Activated CD4-positive, alpha-beta T cell treated with anti-CD3 and anti-CD28 coated beads, Interleukin-2, amount 10 ng/mL, durations not matched to agents 7 days and 5 days (primary cell): ENCODE results near the gene FNDC8. TPM values are rescaled to one million over a fixed set of nuclear protein-coding genes. Genes with fewer than 3 reads are reported as not detected.
"Not testable (repeated sequence)": the region's sequence is repeated elsewhere in the genome, so short reads cannot be mapped to it uniquely, and the experiment has no call there.

ENCODE experiments used
- CTCF ChIA-PET: fragments of 350-600 bp; sonication (Branson Sonifier 250); formaldehyde crosslinking; loops from one replicate; lab custom pipeline; 2021; ENCODE audit warnings: antibody characterized with exemption; lab: Charles Lee
- POLR2A ChIA-PET: fragments of 350-600 bp; sonication (Branson Sonifier 250); formaldehyde crosslinking; loops from one replicate; lab custom pipeline; 2021; ENCODE audit warnings: antibody characterized with exemption; lab: Charles Lee
- DNase-seq: peaks from one replicate; pipeline ENCODE4 v3.0.0-alpha.2; 2020
- H3K27ac Mint-ChIP-seq: one replicate; pipeline ENCODE4 v1.8.0; 2021; ENCODE audit warnings: mild to moderate bottlenecking, moderate library complexity, mixed read lengths
- H3K27me3 Mint-ChIP-seq: one replicate; pipeline ENCODE4 v1.8.0; 2021; ENCODE audit warnings: mixed read lengths
- H3K36me3 Mint-ChIP-seq: one replicate; pipeline ENCODE4 v1.8.0; 2021; ENCODE audit warnings: low read depth, mixed read lengths
- H3K4me1 Mint-ChIP-seq: one replicate; pipeline ENCODE4 v1.8.0; 2021; ENCODE audit warnings: mixed read lengths
- H3K4me3 Mint-ChIP-seq: one replicate; pipeline ENCODE4 v1.8.0; 2021; ENCODE audit warnings: mild to moderate bottlenecking, moderate library complexity, mixed read lengths
- H3K9me3 Mint-ChIP-seq: one replicate; pipeline ENCODE4 v1.8.0; 2021; ENCODE audit warnings: mixed read lengths
- total RNA-seq, 2 experiments: library from RNA; stranded (reverse); gene quantifications; one replicate each; pipeline ENCODE4 v1.2.3, GENCODE V29; 2021

Gene FNDC8
- total RNA-seq, 2 experiments from 2014 or later = not detected

DNA sequence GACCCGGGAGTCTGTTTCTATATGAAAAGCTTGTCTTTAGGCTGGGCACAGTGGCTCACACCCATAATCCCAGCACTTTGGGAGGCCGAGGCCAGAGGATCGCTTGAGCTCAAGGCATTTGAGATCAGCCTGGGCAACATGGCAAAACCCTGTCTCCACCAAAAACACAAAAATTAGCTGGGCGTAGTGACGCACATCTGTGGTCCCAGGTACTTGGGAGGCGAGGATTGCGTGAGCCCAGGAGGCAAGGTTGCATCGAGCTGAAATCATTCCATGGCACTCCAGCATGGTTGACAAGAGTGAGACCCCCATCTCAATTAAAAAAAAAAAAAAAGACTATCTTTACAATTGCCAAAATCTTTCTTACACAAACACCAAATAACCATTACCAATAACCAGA, 35.3 kb upstream of the FNDC8 start:
- Mint-ChIP-seq H3K4me1 (peaks cover 74% of the 10 kb centered on the region), H3K4me3 (no peak overlapping the region), H3K9me3 (no peaks in the 10 kb centered on the region), H3K27ac (no peak overlapping the region), H3K27me3 (no peaks in the 10 kb centered on the region), H3K36me3 (peaks cover 5% of the 10 kb centered on the region)
- ChIA-PET POLR2A (interaction anchor here (0.6 to 0.7 kb wide), 2 partner anchors 35 to 95 kb away, joined by 3 to 4 read pairs; no protein-coding TSS in a partner anchor), CTCF (interaction anchor here (0.7 to 1.5 kb wide), 3 partner anchors 9 to 87 kb away, joined by 3 to 5 read pairs (median 4); no protein-coding TSS in a partner anchor)
- DNase-seq = no peak

DNA sequence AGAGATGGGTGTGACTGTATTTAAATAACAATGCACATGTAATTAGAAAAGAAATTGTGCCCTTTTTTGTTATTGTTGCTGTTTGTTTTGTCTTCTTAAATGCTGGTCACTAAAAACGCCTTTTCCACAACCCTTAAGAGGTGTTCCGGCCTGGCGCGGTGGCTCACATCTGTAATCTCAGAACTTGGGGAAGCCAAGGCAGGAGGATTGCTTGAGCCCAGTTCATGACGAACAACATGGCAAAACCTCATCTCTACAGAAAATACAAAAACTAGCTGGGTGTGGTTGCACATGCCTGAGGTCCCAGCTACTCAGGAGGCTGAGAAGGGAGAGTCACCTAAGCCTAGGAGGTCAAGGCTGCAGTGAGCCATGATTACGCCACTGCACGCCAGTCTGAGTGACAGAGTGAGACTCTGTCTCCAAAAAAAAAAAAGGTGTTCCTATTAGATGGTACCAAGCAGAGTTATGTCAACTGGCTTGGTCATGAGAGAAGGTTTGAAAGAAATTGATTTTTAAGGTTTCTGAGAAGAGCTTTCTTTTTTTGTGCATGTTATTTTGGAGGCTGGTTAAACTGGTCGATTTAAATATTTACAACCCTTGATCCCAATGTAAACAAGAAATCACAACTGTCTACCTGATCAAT, 34.4 kb upstream of the FNDC8 start:
- peaks cover 68% of the 10 kb centered on the region for H3K4me1 Mint-ChIP-seq
- CTCF ChIA-PET = interaction anchor here (0.7 to 1.6 kb wide), 3 partner anchors 18 to 66 kb away, joined by 3 to 4 read pairs (median 3); no protein-coding TSS in a partner anchor
- peak overlapping the region; percentile 89 for H3K27ac Mint-ChIP-seq

DNA sequence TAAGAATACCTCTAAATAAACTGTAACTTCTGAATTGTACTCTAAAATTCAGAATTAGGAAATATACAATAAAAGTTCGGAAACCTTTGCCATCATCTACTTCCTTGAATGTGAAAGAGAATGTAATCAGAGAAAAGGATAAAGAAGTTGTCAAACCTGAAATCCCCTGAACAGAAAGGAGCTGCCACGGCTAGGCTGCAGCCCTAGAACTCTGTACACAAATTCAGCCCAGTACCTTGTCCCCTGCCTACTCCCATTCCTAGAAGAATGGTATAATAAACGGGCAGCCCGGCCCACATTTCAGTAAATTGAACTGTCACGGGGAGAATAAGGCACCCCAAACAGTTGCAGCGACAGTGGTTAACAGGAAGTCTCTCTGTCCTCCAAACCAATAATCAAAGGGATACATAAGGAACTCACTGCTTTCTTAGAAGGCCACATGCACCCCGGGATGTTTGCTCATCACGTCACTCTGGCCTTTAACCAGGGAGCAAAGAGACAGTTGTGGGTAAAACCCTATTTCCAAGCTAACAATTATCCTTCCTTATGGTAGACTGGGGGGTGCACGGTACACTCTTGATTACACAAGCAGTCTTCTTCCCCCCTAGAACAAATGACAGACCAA, 33.6 kb upstream of the FNDC8 start:
- Mint-ChIP-seq H3K4me3 (peak overlapping the region; percentile 87), H3K9me3 (no peaks in the 10 kb centered on the region), H3K27ac (peak overlapping the region; percentile 89), H3K36me3 (peaks cover 5% of the 10 kb centered on the region), H3K27me3 (no peaks in the 10 kb centered on the region), H3K4me1 (peaks cover 60% of the 10 kb centered on the region)
- POLR2A ChIA-PET = interaction anchor here (0.7 kb wide), 1 partner anchor 15 kb away, joined by 8 read pairs; no protein-coding TSS in a partner anchor
- CTCF ChIA-PET = interaction anchor here (1.0 to 1.6 kb wide), 2 partner anchors 39 to 66 kb away, joined by 3 to 4 read pairs; no protein-coding TSS in a partner anchor
- DNase-seq = peak; percentile 37

More for the DNA sequence above, 34.4 kb upstream of the FNDC8 start:
- Mint-ChIP-seq H3K4me3 (peak overlapping the region; percentile 87), H3K36me3 (peaks cover 5% of the 10 kb centered on the region), H3K9me3 (no peaks in the 10 kb centered on the region), H3K27me3 (no peaks in the 10 kb centered on the region)
- no peak for DNase-seq
- POLR2A ChIA-PET = interaction anchor here (0.6 kb wide), 1 partner anchor 36 kb away, joined by 4 read pairs; no protein-coding TSS in a partner anchor

DNA sequence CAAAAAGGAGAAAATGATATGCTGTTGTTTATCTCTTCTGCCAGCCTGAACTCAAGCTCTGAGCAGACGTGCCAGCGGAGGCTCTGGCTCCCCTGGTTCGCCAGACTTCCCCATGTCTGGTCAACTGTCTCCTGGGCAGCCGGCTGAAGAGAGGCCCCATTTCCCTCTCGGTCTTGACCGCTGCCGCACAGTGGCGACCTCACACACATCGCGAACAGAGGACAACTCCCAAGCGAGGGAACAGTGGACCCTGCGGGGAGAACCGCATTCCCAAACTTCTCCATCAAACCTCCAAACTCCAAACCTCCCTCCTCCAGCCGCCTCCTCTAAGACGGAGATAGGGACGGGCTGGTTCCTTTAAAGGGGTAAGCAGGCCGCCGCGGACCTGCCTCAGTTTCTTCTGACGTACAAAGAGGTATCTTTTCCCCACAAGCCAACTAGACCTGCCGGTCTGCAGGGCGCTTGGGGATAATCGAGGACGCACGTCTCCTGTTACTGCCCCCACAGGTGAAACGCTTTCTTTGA, 33.0 kb upstream of the FNDC8 start:
- Mint-ChIP-seq H3K36me3 (peaks cover 5% of the 10 kb centered on the region), H3K27me3 (no peaks in the 10 kb centered on the region), H3K9me3 (no peaks in the 10 kb centered on the region), H3K27ac (peak overlapping the region; percentile 89), H3K4me3 (peak overlapping the region; percentile 87), H3K4me1 (peaks cover 55% of the 10 kb centered on the region)
- no peak for DNase-seq
- ChIA-PET CTCF (interaction anchor here (1.0 to 1.6 kb wide), 2 partner anchors 39 to 67 kb away, joined by 3 to 4 read pairs; no protein-coding TSS in a partner anchor), POLR2A (interaction anchor here (0.7 kb wide), 1 partner anchor 15 kb away, joined by 8 read pairs; no protein-coding TSS in a partner anchor)

DNA sequence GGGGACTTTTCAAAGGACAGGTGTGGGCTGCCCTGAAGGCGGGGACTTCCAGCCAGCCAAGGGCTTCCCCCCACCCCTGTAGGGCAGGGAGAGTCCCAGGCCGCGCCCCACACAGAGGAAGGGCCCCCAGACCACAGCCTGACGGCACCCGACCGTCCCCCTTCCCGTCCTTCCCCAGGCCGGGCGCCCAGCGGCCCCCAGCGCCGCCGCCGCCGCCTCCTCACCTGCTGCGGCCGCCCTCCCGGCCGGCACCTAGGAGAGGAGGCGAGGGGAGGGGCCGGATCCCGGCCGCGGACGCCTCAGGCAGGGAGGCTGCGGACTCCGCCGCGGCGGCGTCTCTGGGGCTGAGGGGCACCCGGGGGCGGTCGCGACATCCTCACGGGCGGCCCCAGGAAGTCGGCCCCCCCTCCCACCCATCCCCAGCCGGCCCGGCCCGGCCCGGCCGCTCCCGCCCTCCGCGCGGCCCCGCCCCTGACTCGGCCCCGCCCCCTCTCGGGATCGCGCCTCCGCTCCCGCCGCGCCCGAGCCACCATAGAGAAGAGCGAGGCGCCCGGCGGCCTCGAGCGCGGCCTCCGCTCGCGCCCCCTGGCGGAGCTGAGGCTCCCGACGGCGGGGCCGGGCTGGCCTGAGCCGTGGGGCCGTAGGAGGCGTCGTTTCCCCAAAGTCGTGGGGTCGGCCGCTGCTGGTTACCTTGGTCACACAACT, 32.4 kb upstream of the FNDC8 start:
- Mint-ChIP-seq H3K27ac (peak overlapping the region; percentile 92), H3K4me1 (peaks cover 51% of the 10 kb centered on the region), H3K4me3 (peak overlapping the region; percentile 87), H3K36me3 (peaks cover 5% of the 10 kb centered on the region), H3K9me3 (no peaks in the 10 kb centered on the region), H3K27me3 (no peaks in the 10 kb centered on the region)
- ChIA-PET CTCF (interaction anchor here (0.7 to 3.4 kb wide), 38 partner anchors 9 to 125 kb away, joined by 3 to 16 read pairs (median 5); partner anchors contain the start of genes LIG3 and RFFL), POLR2A (interaction anchor here (0.7 to 1.6 kb wide), 3 partner anchors 16 to 66 kb away, joined by 3 to 8 read pairs (median 7); no protein-coding TSS in a partner anchor)
- peak; percentile 87 for DNase-seq

DNA sequence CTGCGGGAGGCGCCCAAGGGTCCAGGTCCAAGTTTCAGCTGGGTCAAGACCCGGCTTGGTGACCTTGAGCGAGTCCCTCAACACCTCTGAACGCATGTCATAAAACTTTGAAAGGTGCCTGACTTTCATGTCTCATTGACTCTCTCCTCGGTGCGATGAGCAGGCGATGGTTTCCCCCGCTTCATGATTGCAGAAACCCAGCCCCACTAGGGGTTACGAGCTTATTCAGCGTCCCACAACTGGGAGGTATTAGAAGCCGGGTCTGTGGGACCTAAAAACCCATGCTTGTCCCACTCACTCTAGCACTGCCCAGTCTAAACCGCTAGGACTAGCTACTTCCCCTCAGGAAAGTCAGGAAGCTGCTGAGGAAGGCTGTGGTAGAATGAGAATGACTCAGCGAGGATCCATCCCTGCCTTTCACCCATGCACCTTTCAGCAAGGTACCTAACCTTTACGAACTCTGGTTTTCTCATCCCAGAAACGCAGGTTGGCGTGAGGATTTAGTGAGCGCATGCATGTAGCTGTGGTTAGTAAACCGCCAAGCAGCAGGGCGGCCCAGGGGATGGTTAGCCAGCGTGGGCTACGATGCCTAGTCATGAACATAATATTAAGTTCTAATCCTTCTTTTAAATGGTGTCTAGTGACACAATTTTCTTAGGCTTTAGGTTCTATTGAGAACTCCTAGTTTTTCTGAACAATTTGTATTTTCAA, 31.7 kb upstream of the FNDC8 start:
- DNase-seq = peak; percentile 36
- Mint-ChIP-seq H3K4me1 (peaks cover 51% of the 10 kb centered on the region), H3K9me3 (no peaks in the 10 kb centered on the region), H3K36me3 (peaks cover 5% of the 10 kb centered on the region), H3K27ac (peak overlapping the region; percentile 92), H3K4me3 (peak overlapping the region; percentile 87), H3K27me3 (no peaks in the 10 kb centered on the region)
- ChIA-PET POLR2A (interaction anchor here (0.7 to 1.6 kb wide), 2 partner anchors 26 to 67 kb away, joined by 3 to 7 read pairs; no protein-coding TSS in a partner anchor), CTCF (interaction anchor here (0.7 to 3.4 kb wide), 39 partner anchors 8 to 126 kb away, joined by 3 to 16 read pairs (median 5); partner anchors contain the start of genes LIG3 and RFFL)

DNA sequence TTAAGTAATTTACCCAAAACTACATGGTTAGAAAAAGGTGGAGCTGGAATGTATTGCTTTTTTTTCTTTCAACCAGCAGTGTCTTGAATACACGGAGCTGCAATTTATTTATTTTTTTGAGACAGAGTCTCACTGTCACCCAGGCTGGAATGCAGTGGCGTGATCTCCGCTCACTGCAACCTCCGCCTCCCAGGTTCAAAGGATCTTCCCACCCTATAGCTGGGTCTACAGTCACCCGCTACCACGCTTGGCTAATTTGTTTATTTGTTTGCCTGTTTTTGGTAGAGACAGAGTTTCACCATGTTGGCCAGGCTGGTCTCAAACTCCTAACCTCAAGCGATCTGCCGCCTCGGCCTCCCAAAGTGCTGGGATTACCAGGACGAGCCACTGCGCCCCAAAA, 30.7 kb upstream of the FNDC8 start:
- H3K4me3 Mint-ChIP-seq = not testable (repeated sequence)

DNA sequence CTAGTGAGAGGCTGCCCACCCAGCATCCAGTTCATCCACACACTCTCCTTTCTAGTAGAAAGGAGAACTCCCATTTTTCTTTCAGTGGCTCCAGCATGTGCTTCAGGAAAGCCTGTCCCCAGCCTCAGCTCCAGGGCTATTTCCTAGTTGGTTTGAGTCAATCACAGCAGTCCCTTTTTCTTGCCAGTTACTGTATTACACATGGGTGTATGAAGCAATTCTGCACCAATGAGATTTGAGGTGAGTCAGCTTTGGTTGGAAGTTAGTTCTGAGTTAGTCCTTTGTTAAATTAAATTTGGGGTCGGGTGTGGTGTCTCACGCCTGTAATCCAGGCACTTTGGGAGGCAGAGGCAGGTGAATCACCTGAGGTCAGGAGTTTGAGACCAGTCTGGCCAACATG, 26.5 kb upstream of the FNDC8 start:
- CTCF ChIA-PET = interaction anchor here (1.3 to 3.2 kb wide), 3 partner anchors 10 to 103 kb away, joined by 3 to 16 read pairs (median 5); partner anchors contain the start of gene RAD51D
- Mint-ChIP-seq H3K9me3 (no peaks in the 10 kb centered on the region), H3K27me3 (no peaks in the 10 kb centered on the region), H3K4me3 (no peak overlapping the region), H3K27ac (no peak overlapping the region), H3K36me3 (peaks cover 14% of the 10 kb centered on the region), H3K4me1 (peaks cover 15% of the 10 kb centered on the region)
- DNase-seq = no peak
- POLR2A ChIA-PET = interaction anchor here (0.9 kb wide), 1 partner anchor 148 kb away, joined by 3 read pairs; the partner anchor contains the start of gene SLFN5

More for the DNA sequence above, 30.7 kb upstream of the FNDC8 start:
- CTCF ChIA-PET = interaction anchor here (1.7 to 3.4 kb wide), 9 partner anchors 13 to 124 kb away, joined by 3 to 16 read pairs (median 10); no protein-coding TSS in a partner anchor
- peaks cover 43% of the 10 kb centered on the region for H3K4me1 Mint-ChIP-seq
- not testable (repeated sequence) for H3K36me3 Mint-ChIP-seq, H3K27me3 Mint-ChIP-seq, H3K27ac Mint-ChIP-seq, DNase-seq, H3K9me3 Mint-ChIP-seq
- POLR2A ChIA-PET = interaction anchor here (1.6 kb wide), 1 partner anchor 68 kb away, joined by 7 read pairs; no protein-coding TSS in a partner anchor

DNA sequence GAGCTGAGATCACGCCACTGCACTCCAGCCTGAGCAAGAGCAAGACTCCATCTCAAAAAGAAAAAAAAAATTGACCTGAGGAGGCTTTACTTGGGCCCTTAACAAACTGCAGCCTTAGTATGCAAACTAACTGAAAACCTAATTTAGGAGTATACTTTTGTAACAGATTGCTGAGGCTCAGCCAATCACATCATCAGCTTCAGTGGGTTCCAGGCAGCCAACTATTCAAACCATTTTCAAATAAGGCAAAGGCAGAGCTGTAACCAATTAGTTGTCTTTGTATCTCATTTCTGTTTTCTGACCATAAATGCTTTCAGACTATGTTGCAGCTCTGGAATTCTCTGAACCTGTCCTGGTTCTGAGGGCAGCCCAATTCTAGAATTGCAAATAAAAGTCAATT, 25.7 kb upstream of the FNDC8 start:
- ChIA-PET CTCF (interaction anchor here (0.7 to 3.2 kb wide), 6 partner anchors 10 to 520 kb away, joined by 3 to 16 read pairs (median 4); partner anchors contain the start of gene RAD51D), POLR2A (interaction anchor here (0.9 kb wide), 1 partner anchor 147 kb away, joined by 3 read pairs; the partner anchor contains the start of gene SLFN5)
- H3K27ac Mint-ChIP-seq = no peak overlapping the region
- peaks cover 8% of the 10 kb centered on the region for H3K4me1 Mint-ChIP-seq
- H3K36me3 Mint-ChIP-seq = peaks cover 22% of the 10 kb centered on the region
- no peak for DNase-seq
- no peaks in the 10 kb centered on the region for H3K27me3 Mint-ChIP-seq
- no peak overlapping the region for H3K4me3 Mint-ChIP-seq
- H3K9me3 Mint-ChIP-seq = no peaks in the 10 kb centered on the region

DNA sequence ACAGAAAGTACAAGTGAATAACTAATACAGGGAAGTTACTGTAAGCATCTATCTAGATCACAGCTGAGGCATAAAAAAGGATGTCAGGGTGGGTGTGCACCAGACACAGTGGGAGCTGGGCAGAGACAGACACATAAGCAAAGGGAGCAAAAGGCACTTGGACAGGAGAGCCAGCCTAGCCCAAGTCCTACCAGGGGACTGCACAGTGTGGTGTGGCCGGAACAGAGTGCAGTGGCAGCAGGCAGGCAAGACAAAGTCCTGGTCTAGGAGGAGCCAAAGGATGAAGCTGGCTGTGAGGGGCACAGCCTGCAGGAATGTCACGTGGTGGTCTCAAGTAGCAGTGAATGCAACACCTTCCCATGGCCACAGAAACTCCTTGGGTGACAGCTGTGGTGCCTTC, 23.6 kb upstream of the FNDC8 start:
- H3K9me3 Mint-ChIP-seq = no peaks in the 10 kb centered on the region
- no peak for DNase-seq
- no peak overlapping the region for H3K4me3 Mint-ChIP-seq
- ChIA-PET CTCF (interaction anchor here (0.9 to 1.4 kb wide), 4 partner anchors 8 to 139 kb away, joined by 3 to 5 read pairs (median 4); no protein-coding TSS in a partner anchor), POLR2A (no interaction called here)
- H3K36me3 Mint-ChIP-seq = peaks cover 26% of the 10 kb centered on the region
- peak overlapping the region; percentile 23 for H3K27ac Mint-ChIP-seq
- no peaks in the 10 kb centered on the region for H3K27me3 Mint-ChIP-seq
- H3K4me1 Mint-ChIP-seq = peaks cover 3% of the 10 kb centered on the region

DNA sequence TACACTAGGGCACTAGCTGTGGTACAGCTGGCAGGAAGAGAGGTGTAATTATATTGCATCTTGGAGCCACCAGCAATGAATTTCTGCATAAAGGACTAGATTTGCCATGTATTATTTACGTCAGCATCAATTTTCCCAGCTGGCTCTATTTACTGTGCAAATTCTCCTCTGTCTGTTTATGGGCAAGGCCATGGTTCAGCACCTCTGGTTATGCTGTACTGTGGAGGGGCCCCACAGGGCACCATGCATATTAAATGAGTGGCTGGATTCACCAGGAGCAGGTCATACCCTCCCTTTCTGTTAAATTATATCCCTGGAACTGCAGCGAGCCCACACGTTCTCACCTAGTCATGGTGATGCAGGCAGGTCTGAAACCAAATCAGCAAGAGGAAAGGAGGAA, 21.5 kb upstream of the FNDC8 start:
- Mint-ChIP-seq H3K36me3 (peaks cover 37% of the 10 kb centered on the region), H3K4me1 (peaks cover 4% of the 10 kb centered on the region)

More for the DNA sequence above, 21.5 kb upstream of the FNDC8 start:
- no peak for DNase-seq
- no peak overlapping the region for H3K27ac Mint-ChIP-seq
- H3K9me3 Mint-ChIP-seq = no peaks in the 10 kb centered on the region
- CTCF ChIA-PET = no interaction called here
- POLR2A ChIA-PET = no interaction called here
- no peak overlapping the region for H3K4me3 Mint-ChIP-seq
- H3K27me3 Mint-ChIP-seq = no peaks in the 10 kb centered on the region
